Smooth muscle cell (in vitro differentiated cells): ENCODE data around the gene HTR2A. TPM values are rescaled to one million over a fixed set of nuclear protein-coding genes. Genes with fewer than 3 reads are reported as not detected.

Experiments
- DNase-seq: peaks from one replicate; lab custom pipeline; 2025; ENCODE audit not compliant: unreplicated experiment; lab: John Stamatoyannopoulos, UW
- H2AFZ ChIP-seq: fragments of 200-600 bp; sonication (generic); 2 replicates; pipeline ENCODE4 v1.6.0; 2016; ENCODE audit warnings: antibody characterized with exemption, low read depth, mild to moderate bottlenecking
- H3F3A ChIP-seq: fragments of 200-600 bp; sonication (generic); 2 replicates; pipeline ENCODE4 v1.6.0; 2017; ENCODE audit warnings: antibody characterized with exemption, low read depth
- H3K27ac ChIP-seq: fragments of 200-600 bp; sonication (generic); 2 replicates; pipeline ENCODE4 v1.5.1; 2016; ENCODE audit warnings: low read depth, mild to moderate bottlenecking
- H3K27me3 ChIP-seq: fragments of 200-600 bp; sonication (generic); 2 replicates; pipeline ENCODE4 v1.6.1; 2016; ENCODE audit warnings: low read depth, mild to moderate bottlenecking
- H3K36me3 ChIP-seq: fragments of 200-600 bp; sonication (generic); 2 replicates; pipeline ENCODE4 v1.5.1; 2016; ENCODE audit warnings: low read depth
- H3K4me1 ChIP-seq: fragments of 200-600 bp; sonication (generic); 2 replicates; pipeline ENCODE4 v1.5.1; 2016; ENCODE audit warnings: low read depth
- H3K4me2 ChIP-seq: fragments of 200-600 bp; sonication (generic); 2 replicates; pipeline ENCODE4 v1.6.0; 2016; ENCODE audit warnings: mild to moderate bottlenecking
- H3K4me3 ChIP-seq: fragments of 200-600 bp; sonication (generic); 2 replicates; pipeline ENCODE4 v1.5.1; 2016; ENCODE audit warnings: mild to moderate bottlenecking
- H3K79me2 ChIP-seq: fragments of 200-600 bp; sonication (generic); 2 replicates; pipeline ENCODE4 v1.6.0; 2016; ENCODE audit warnings: low read depth, mild to moderate bottlenecking
- H3K9ac ChIP-seq: fragments of 200-600 bp; sonication (generic); 2 replicates; pipeline ENCODE4 v1.6.0; 2016; ENCODE audit warnings: low read depth
- H3K9me3 ChIP-seq: fragments of 200-600 bp; sonication (generic); replicated peaks from 2 replicates; pipeline ENCODE4 v1.5.1; 2016; ENCODE audit warnings: low read depth
- H4K20me1 ChIP-seq: fragments of 200-600 bp; sonication (generic); 2 replicates; pipeline ENCODE4 v1.6.0; 2016; ENCODE audit warnings: low read depth
- CTCF ChIP-seq: fragments of 200-600 bp; sonication (generic); IDR thresholded peaks from 2 replicates; pipeline ENCODE4 v1.5.1; 2017; ENCODE audit warnings: borderline replicate concordance, mild to moderate bottlenecking, antibody characterized with exemption; ENCODE audit not compliant: insufficient read depth, poor library complexity, severe bottlenecking
- WGBS: methylation state at CpG from one replicate; pipeline ENCODE4 v1.1.7; 2016; ENCODE audit warnings: low lambda C conversion rate; 5-methylcytosine and 5-hydroxymethylcytosine counted together
- polyA plus RNA-seq: library from polyadenylated mRNA; unstranded; fragments of >200 nt; fragmentation: Nextera tagmentation; extraction: Ambion mirVana; gene quantifications from 2 replicates; pipeline ENCODE4 v1.2.1, GENCODE V29; 2016
- total RNA-seq: library from RNA; depleted of rRNA; stranded (reverse); fragments of >200 nt; gene quantifications from 2 replicates; pipeline ENCODE4 v1.2.3, GENCODE V29; 2014

HTR2A gene
- total and polyA plus RNA-seq, 2 experiments from 2014 or later = 2.8 to 2.9 TPM

GRCh38 chr13:46861959-46862358 lies 34.9 kb downstream of the HTR2A start:
- no peaks in the 10 kb centered on the region for H4K20me1 ChIP-seq
- DNase-seq = no peak
- H2AFZ ChIP-seq = no peak overlapping the region
- no peak overlapping the region for H3K4me3 ChIP-seq
- no peak overlapping the region for H3K27ac ChIP-seq
- TF ChIP-seq CTCF = no peak
- no peak overlapping the region for H3K9ac ChIP-seq
- H3K36me3 ChIP-seq = no peaks in the 10 kb centered on the region
- WGBS = 66% methylated on average over 1 of the region's 1 CpG
- no peaks in the 10 kb centered on the region for H3K4me1 ChIP-seq
- H3K4me2 ChIP-seq = no peak overlapping the region
- H3K79me2 ChIP-seq = no peaks in the 10 kb centered on the region
- peaks cover 7% of the 10 kb centered on the region for H3F3A ChIP-seq
- H3K27me3 ChIP-seq = no peaks in the 10 kb centered on the region
- H3K9me3 ChIP-seq = no peaks in the 10 kb centered on the region

GRCh38 chr13:46860722-46861121 lies 36.1 kb downstream of the HTR2A start:
- no peaks in the 10 kb centered on the region for H4K20me1 ChIP-seq
- no peaks in the 10 kb centered on the region for H3K9me3 ChIP-seq
- H3F3A ChIP-seq = peaks cover 3% of the 10 kb centered on the region
- no peak overlapping the region for H3K9ac ChIP-seq
- no peak overlapping the region for H3K27ac ChIP-seq
- no peak overlapping the region for H3K4me2 ChIP-seq
- no peaks in the 10 kb centered on the region for H3K27me3 ChIP-seq
- TF ChIP-seq CTCF = no peak
- H3K4me3 ChIP-seq = no peak overlapping the region
- H2AFZ ChIP-seq = no peak overlapping the region
- no peak for DNase-seq
- H3K4me1 ChIP-seq = no peaks in the 10 kb centered on the region
- no peaks in the 10 kb centered on the region for H3K79me2 ChIP-seq
- no peaks in the 10 kb centered on the region for H3K36me3 ChIP-seq

GRCh38 chr13:46858776-46859175 lies 38.1 kb downstream of the HTR2A start:
- no peak for TF ChIP-seq CTCF
- Histone ChIP-seq H3K4me3 (no peak overlapping the region), H3K9ac (no peak overlapping the region), H3K4me2 (no peak overlapping the region), H2AFZ (no peak overlapping the region), H3K27me3 (no peaks in the 10 kb centered on the region), H3K27ac (no peak overlapping the region), H4K20me1 (no peaks in the 10 kb centered on the region), H3K9me3 (no peaks in the 10 kb centered on the region), H3F3A (no peaks in the 10 kb centered on the region), H3K4me1 (no peaks in the 10 kb centered on the region), H3K36me3 (no peaks in the 10 kb centered on the region), H3K79me2 (no peaks in the 10 kb centered on the region)
- no peak for DNase-seq
- 90% methylated on average over 3 of the region's 3 CpGs for WGBS

GRCh38 chr13:46858163-46858562 lies 38.7 kb downstream of the HTR2A start:
- Histone ChIP-seq H3K79me2 (no peaks in the 10 kb centered on the region), H3K9ac (no peak overlapping the region), H3K9me3 (no peaks in the 10 kb centered on the region), H3K4me2 (no peak overlapping the region), H3K27me3 (no peaks in the 10 kb centered on the region), H3K4me1 (no peaks in the 10 kb centered on the region), H3F3A (no peaks in the 10 kb centered on the region), H3K4me3 (no peak overlapping the region), H2AFZ (no peak overlapping the region), H4K20me1 (no peaks in the 10 kb centered on the region), H3K27ac (no peak overlapping the region), H3K36me3 (no peaks in the 10 kb centered on the region)
- WGBS = 85% methylated on average over 3 of the region's 3 CpGs
- no peak for TF ChIP-seq CTCF
- DNase-seq = no peak
